DLD1 (cell line): ENCODE results near the gene SLC38A5.
"Not testable (repeated sequence)": the region's sequence is repeated elsewhere in the genome, so short reads cannot be mapped to it uniquely, and the experiment has no call there.

Experiments
- in situ Hi-C: cut with HindIII; loops from 2 replicates; pipeline ENCODE4 v1.10.0; 2017; ENCODE audit warnings: low sequenced_read_pairs

Gene SLC38A5

DNA sequence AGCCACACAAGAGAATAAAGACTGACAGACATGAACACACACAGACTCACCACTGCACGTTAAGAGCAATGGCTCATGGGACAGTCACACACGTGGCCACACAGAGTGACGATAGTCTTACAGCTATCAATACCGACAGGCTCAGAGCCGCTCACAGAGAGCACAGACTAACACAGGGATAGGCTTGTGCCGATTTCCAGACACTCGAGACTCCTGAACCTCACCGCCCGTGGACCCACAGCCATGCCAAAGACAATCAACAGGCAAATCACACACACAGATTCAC, 716 bp upstream of the SLC38A5 start:
- in situ Hi-C loops, result no loop called here

GRCh38 chrX:48468693-48469691, 1.1 kb downstream of the SLC38A5 start:
- in situ Hi-C loops, result no loop called here

GRCh38 chrX:48468247-48468671, 1.8 kb downstream of the SLC38A5 start:
- in situ Hi-C loops, result no loop called here

- in situ Hi-C loops, result no loop called here
Measured at GRCh38 chrX:48467281-48467761, 2.7 kb downstream of the SLC38A5 start.

GRCh38 chrX:48466696-48467095, 3.4 kb downstream of the SLC38A5 start:
- in situ Hi-C loops, result no loop called here

GRCh38 chrX:48465336-48465933, 4.6 kb downstream of the SLC38A5 start:
- in situ Hi-C loops, result no loop called here

DNA sequence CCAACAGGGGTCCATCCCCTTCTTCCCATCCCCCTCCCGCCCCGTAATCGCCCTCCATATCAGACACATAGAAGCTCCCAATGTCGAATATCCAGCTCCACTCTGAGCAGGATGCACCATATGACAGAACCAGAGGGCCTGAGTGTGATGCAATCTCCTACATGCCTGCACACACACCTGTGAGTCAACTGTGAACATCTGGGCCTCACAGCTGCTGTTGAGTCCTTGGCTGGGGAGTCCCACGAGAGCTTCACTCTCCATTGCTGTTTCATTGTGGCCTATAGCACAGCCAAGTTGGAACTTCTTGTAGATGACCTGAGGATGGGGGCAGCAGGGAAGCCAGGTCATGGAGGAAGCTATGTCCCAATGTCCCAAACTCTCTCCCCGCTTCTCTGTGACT, 8.2 kb downstream of the SLC38A5 start:
- in situ Hi-C loops, result no loop called here

- in situ Hi-C loops, result no loop called here
Measured at GRCh38 chrX:48460606-48461005, 9.5 kb downstream of the SLC38A5 start.

- in situ Hi-C loops, result no loop called here
Measured at GRCh38 chrX:48460031-48460430, 10.0 kb downstream of the SLC38A5 start.

GRCh38 chrX:48459483-48459882, 10.6 kb downstream of the SLC38A5 start:
- in situ Hi-C loops, result no loop called here

- in situ Hi-C loops, result no loop called here
Measured at GRCh38 chrX:48458711-48459110, 11.3 kb downstream of the SLC38A5 start.

DNA sequence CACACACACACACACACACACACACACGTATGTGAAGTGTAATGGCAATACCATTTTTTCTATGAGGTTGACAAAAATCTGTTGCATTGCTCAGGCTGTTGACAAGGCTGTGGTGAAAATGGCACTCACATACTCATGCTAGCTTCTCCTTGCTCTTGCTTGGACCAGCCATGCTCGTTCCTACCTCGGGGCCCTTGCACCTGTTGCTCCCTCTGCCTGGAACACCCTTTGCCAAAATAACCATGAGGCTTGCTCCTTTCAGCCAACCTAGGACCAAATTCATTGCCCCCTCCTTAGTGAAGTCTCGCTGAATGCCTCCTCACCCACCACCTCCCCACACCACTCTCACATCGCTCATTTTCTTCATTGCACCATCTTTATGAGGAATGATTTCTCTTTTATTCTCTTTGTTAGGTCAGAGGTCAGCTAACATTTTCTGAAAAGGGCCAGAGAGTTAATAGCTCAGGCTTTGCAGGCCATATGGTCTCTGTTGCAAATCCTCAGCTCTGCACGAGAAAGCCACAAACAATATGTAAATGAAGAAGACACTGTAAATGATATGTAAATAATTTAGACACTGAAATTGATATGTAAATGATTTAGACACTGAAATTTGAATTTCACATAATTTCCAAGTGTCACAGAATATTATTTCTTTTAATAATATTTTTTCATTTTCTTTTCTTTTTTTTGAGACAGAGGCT, 13.3 kb downstream of the SLC38A5 start:
- in situ Hi-C loops, result no loop called here

DNA sequence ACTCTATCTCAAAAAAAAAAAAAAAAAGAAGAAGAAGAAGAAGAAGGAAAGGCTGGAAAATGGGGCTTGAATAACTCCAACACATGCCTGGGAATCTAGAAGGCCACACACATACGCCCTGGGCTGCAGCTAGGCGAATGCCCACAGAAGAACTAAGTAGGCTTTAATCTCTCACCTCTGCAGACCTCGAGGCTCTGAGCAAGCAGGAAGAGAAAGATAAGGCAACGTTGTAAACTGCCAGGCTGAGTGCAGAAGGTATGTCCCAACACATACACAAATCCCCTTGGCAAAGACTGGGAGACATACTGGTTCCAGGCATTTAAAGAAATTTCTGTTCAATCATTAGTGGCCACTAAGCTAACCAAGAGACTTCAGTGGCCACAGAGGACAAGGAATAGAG, 18.4 kb downstream of the SLC38A5 start:
- in situ Hi-C loops, result no loop called here

DNA sequence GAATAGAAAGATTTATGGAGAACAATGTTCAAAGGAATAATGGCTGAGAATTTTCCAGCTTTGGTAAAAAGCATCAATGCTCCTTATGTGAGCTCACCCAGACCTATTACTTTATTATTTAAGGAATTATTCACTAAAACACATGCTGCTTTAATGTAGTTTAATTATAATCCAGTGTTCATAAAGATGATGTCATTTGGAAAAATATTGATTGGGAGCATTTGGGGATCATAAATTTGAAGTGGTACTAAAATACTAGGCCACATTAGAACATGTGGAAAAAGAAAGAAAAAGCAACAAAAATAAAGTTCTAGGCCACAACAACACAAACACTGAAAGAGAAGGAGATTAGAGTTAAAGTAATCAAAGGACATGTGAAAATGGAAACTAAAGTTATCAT, 20.0 kb downstream of the SLC38A5 start:
- in situ Hi-C loops, result no loop called here

DNA sequence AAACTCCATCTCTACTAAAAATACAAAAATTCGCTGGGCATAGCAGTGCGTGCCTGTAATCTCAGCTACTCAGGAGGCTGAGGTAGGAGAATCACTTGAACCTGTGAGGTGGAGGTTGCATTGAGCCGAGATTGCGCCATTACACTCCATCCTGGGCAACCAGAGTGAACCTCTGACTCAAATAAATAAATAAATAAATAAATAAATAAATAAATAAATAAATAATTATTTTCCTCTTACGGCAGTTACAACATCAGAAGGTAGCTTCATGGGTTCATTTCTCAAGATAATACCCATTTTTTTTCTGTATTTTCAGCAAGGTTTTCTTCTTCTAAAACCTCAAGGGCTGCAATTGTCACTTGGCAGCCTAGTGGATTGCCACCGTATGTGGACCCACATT, 22.9 kb downstream of the SLC38A5 start:
- in situ Hi-C loops, result not testable (repeated sequence)

DNA sequence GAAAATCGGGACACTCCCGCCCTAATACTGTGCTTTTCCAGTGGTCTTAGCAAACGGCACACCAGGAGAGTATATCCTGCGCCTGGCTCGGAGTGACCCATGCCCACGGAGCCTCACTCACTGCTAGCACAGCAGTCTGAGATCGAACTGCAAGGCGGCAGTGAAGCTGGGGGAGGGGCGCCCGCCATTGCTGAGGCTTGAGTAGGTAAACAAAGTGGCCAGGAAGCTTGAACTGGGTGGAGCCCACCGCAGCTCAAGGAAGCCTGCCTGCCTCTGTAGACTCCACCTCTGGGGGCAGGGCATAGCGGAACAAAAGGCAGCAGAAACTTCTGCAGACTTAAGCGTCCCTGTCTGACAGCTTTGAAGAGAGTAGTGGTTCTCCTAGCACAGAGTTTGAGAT, 36.3 kb downstream of the SLC38A5 start:
- in situ Hi-C loops, result not testable (repeated sequence)

DNA sequence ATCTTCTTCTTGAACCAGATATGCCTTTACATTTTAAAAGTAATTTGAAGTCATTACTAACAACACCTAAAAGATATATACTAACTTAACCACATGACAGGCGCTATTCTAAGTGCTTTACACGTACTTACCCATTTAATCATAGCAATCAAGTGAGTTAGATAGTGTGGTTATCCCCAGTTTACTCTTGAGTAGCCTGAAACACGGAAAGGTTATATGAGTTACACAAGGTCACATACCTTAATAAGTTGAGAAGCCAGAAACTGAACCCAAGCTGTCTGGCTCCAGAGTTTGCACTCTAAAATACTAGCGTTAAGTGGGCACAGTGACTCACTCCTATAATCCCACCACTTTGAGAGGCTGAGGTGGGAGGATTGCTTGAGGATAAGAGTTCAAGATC, 39.9 kb downstream of the SLC38A5 start:
- in situ Hi-C loops, result not testable (repeated sequence)

DNA sequence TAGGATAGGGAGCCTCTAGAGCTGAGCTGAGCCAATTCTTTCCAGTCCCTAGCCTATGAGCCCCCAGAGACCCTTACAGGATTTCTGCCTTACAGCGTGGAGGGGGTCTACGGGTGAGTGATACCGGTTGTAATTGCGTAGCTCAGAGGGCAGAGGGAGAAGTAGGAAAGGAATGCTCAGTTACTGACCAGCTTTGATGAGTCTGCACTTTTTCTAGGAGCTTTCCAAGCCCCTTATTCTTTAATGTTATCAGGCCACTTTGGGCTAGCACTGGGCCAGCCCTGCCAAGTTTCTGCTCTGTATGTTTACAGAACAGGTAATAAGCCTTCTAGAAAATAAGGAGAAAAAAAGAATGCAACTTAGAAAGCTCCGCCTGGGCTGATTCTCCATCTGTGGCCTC, 40.5 kb downstream of the SLC38A5 start:
- in situ Hi-C loops, result not testable (repeated sequence)

GRCh38 chrX:48427027-48427716, 42.9 kb downstream of the SLC38A5 start:
- in situ Hi-C loops, result not testable (repeated sequence)

DNA sequence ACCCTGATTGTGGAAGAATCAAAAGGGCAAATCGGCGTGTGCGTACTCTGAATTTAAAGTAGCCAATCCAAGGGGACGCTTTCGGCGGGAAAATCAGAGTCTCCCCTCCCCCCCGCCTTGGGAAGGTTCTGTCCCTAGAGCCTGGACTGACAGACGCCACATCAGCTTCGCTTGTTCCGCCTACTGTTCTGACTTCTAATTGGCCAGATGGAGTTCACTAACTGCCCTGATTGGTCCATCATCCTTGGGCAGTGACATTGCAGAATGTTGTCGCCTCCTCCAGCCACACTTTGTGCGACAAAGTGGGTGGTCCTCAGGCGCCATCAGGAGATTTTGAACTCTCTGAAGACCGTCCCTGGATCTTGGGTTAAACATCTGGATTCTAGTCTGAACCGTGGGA, 58.2 kb downstream of the SLC38A5 start, which contains the start of gene SSX4B:
Gene SSX4B (minus strand): TSS at position 101 of the 400 bp plus-strand sequence. CDS start 588 bp downstream, outside the sequence.
- in situ Hi-C loops, result not testable (repeated sequence)
